ENCODE data around the gene SOBP.

The SOBP gene

GRCh38 chr6:107621229-107621937 is 131.5 kb downstream of the SOBP start:
- Mint-ChIP-seq H3K27ac (peak overlapping the region in 1 of 3 experiments; percentile 43), H3K27me3 (ENCODE audit: low read depth) (no peaks in the 10 kb centered on the region), H3K9me3 (no peaks in the 10 kb centered on the region), H3K4me1 (peaks cover 71% of the 10 kb centered on the region), H3K4me3 (no peak overlapping the region), H3K36me3 (ENCODE audit: low read depth) (peaks cover 5% of the 10 kb centered on the region)
- no peak for TF ChIP-seq CTCF (IDR thresholded peaks at IDR 0.05; ENCODE audit: unreplicated experiment in 3 of 3)

GRCh38 chr6:107622269-107622668 is 132.4 kb downstream of the SOBP start:
- no peak for TF ChIP-seq CTCF (IDR thresholded peaks at IDR 0.05; ENCODE audit: unreplicated experiment in 3 of 3)
- H3K4me3 Mint-ChIP-seq = no peak overlapping the region
- H3K27ac Mint-ChIP-seq = no peak overlapping the region
- no peaks in the 10 kb centered on the region for H3K27me3 Mint-ChIP-seq (ENCODE audit: low read depth)
- peaks cover 5% of the 10 kb centered on the region for H3K36me3 Mint-ChIP-seq (ENCODE audit: low read depth)
- no peaks in the 10 kb centered on the region for H3K9me3 Mint-ChIP-seq
- peaks cover 70% of the 10 kb centered on the region for H3K4me1 Mint-ChIP-seq

GRCh38 chr6:107624050-107624449 is 134.1 kb downstream of the SOBP start:
- no peak overlapping the region for H3K27ac Mint-ChIP-seq
- H3K4me3 Mint-ChIP-seq = no peak overlapping the region
- no peaks in the 10 kb centered on the region for H3K27me3 Mint-ChIP-seq (ENCODE audit: low read depth)
- H3K9me3 Mint-ChIP-seq = no peaks in the 10 kb centered on the region
- peaks cover 8% of the 10 kb centered on the region for H3K36me3 Mint-ChIP-seq (ENCODE audit: low read depth)
- H3K4me1 Mint-ChIP-seq = peaks cover 78% of the 10 kb centered on the region
- no peak for TF ChIP-seq CTCF (IDR thresholded peaks at IDR 0.05; ENCODE audit: unreplicated experiment in 3 of 3)

- Mint-ChIP-seq H3K9me3 (no peaks in the 10 kb centered on the region), H3K4me1 (peaks cover 82% of the 10 kb centered on the region), H3K4me3 (no peak overlapping the region), H3K27ac (no peak overlapping the region), H3K27me3 (ENCODE audit: low read depth) (no peaks in the 10 kb centered on the region), H3K36me3 (ENCODE audit: low read depth) (peaks cover 8% of the 10 kb centered on the region)
- no peak for TF ChIP-seq CTCF (IDR thresholded peaks at IDR 0.05; ENCODE audit: unreplicated experiment in 3 of 3)
These were observed 134.6 kb downstream of the SOBP start for GRCh38 chr6:107624541-107624940.

GRCh38 chr6:107625264-107625663 is 135.3 kb downstream of the SOBP start:
- no peak for TF ChIP-seq CTCF (IDR thresholded peaks at IDR 0.05; ENCODE audit: unreplicated experiment in 3 of 3)
- no peaks in the 10 kb centered on the region for H3K27me3 Mint-ChIP-seq (ENCODE audit: low read depth)
- H3K4me1 Mint-ChIP-seq = peaks cover 87% of the 10 kb centered on the region
- peak overlapping the region in 1 of 3 experiments; percentile 28 for H3K27ac Mint-ChIP-seq
- H3K9me3 Mint-ChIP-seq = no peaks in the 10 kb centered on the region
- peaks cover 8% of the 10 kb centered on the region for H3K36me3 Mint-ChIP-seq (ENCODE audit: low read depth)
- H3K4me3 Mint-ChIP-seq = no peak overlapping the region

- peaks cover 8% of the 10 kb centered on the region for H3K36me3 Mint-ChIP-seq (ENCODE audit: low read depth)
- peaks cover 79% of the 10 kb centered on the region for H3K4me1 Mint-ChIP-seq
- H3K9me3 Mint-ChIP-seq = no peaks in the 10 kb centered on the region
- no peak for TF ChIP-seq CTCF (IDR thresholded peaks at IDR 0.05; ENCODE audit: unreplicated experiment in 3 of 3)
- no peak overlapping the region for H3K4me3 Mint-ChIP-seq
- no peaks in the 10 kb centered on the region for H3K27me3 Mint-ChIP-seq (ENCODE audit: low read depth)
- peak overlapping the region in 1 of 3 experiments; percentile 39 for H3K27ac Mint-ChIP-seq
These were observed 136.7 kb downstream of the SOBP start for GRCh38 chr6:107626645-107627044.

Data from nephron (organoid).